GM12872 (cell line): ENCODE data around the gene ARL13B.

Experiments
- TF ChIP-seq, protein P1 (sequence below): IDR thresholded peaks from 3 replicates; pipeline ENCODE4 v1.5.1; 2011; ENCODE audit warnings: low read depth, mild to moderate bottlenecking, low read length, moderate library complexity; ENCODE audit not compliant: insufficient read depth

The ARL13B gene

DNA sequence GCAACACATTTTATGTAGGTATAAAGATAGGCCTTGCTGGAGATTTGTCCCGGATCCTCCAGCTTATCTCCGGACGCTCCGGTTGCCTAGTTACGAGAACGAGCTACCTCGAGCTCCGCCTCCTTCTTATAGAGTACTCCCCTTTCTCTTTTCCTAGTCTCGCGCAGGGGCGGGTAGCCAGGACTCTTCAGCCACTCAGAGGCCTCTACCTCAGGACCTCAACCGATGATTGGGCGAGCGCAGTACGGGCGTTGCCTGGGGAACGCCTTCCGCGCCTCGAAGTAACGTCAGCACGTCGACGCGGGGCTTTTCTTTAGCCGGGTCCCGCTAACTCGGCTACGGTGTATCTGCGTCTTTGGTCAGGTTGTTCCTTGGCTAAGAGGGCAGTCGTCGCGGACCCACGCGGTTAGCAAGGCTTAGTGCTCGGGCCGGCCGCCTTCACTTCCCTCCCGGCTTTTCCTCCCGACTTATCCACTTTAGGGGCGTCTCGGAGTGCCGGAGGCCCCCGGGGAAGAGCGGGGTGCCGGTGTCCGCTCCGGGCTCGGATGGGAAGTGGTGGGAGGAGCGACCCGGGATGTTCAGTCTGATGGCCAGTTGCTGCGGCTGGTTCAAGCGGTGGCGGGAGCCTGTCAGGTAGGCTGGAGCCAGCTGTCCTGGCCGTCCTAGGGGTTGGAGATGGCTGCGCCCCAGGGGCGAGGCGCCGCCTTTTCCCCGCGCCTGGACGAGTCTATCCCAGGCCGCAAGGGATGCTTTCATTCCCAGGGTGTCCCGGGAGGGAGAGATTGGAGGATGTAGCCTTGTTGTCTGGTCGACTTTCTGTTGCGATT lies at the start of gene ARL13B:
ARL13B (plus strand) TSS at position 306 of the 827 bp plus-strand sequence; CDS start at position 575, 269 bp downstream.
- TF ChIP-seq, protein P1, sequence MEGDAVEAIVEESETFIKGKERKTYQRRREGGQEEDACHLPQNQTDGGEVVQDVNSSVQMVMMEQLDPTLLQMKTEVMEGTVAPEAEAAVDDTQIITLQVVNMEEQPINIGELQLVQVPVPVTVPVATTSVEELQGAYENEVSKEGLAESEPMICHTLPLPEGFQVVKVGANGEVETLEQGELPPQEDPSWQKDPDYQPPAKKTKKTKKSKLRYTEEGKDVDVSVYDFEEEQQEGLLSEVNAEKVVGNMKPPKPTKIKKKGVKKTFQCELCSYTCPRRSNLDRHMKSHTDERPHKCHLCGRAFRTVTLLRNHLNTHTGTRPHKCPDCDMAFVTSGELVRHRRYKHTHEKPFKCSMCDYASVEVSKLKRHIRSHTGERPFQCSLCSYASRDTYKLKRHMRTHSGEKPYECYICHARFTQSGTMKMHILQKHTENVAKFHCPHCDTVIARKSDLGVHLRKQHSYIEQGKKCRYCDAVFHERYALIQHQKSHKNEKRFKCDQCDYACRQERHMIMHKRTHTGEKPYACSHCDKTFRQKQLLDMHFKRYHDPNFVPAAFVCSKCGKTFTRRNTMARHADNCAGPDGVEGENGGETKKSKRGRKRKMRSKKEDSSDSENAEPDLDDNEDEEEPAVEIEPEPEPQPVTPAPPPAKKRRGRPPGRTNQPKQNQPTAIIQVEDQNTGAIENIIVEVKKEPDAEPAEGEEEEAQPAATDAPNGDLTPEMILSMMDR = no peak

DNA sequence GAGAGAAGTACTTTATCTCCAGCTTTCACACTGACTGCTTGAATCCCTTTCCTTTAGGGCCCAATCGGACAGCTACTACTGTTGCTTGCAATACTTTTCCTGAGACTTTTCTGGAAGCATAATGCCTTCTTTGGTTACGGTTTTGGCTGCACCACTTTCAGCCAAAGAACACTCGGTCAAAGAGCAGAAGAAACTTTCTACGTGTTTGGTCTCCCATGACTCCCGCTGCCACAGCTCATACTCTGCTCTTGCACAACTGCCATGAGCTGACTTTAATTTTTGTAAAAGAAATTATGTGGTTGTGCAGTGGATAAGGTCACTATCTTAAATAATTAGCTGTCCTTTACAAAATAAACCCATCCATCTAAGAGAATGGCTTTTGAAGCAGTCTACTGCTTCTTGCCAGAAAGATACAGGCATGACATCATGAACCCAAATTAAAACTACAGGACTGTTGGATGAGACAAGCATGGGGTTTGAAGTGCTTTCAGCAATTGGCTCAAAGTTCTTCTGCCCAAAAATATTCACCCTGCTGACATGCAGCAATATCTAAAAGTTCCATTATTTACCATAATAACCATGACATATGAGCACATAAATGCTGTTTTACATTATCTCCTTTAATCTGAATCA lies 48.2 kb upstream of the ARL13B start:
- TF ChIP-seq, protein P1 = no peak

DNA sequence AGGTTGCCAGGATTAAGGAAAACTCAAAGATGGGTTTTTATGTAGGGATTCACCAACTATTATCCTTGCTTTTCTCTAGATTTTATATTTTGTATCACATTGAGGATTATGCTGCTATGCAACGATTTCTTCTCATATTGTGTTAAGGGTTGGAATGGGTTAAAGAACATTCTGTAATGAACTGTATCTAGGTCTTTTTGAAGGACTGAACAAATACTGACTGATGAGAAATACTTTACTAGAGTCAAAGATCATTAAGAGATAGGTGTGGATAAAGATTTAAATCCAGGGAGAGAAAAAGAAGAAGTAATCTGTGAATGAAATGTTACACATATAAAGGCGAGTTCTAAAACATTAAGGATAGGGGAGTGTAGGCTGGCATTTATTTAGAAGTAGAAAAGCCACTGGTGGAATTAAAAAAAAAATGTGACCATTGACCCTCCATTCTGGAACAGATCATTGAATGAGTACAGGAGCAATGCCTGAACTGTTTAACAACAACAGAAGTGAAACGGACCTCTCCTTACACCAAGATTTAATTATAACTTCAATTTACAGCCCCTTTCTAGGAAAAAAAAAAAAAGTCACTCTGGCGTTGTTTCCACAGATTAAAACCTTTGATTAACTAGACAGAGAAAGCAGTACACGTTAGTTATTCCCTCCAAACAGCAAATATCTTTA lies 45.4 kb upstream of the ARL13B start:
- TF ChIP-seq, protein P1 = no peak

DNA sequence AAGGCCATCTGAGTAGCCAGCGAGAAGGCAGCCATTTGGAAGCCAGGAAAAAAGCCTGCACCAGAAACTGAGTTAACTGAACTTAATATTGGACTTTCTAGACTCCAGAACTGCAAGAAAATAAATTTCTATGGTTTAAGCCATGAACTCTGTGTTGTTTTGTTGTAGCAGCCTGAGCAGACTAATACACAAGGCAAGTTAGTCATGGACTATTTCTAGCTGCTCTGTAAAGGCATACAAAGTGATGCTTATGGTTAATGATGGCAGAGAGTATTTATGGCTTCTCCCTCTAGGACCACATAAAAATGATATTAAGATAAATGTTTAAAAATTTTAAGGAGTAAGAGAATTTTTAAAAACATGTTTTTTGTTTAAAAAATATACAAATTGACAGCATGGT lies 43.4 kb upstream of the ARL13B start:
- TF ChIP-seq, protein P1 = no peak

DNA sequence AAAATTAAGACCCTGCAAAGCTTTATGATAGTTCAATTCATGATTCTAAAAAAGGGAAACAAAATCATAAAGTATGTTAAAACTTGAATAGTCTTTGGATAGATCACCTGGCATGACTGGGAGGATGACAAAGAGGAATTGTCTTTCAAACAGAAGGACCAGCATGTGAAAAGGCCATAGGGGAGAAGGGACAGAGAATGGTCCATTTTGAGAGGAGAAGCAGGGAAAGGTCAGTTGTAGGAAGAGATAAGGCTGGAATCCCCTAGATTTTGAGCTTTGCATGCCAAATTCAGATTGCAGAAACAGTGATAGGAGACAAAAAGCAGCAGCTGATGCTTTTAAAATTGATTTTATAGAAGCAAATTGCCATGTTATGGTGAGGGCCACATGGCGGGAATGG lies 18.9 kb upstream of the ARL13B start:
- TF ChIP-seq, protein P1 = no peak

DNA sequence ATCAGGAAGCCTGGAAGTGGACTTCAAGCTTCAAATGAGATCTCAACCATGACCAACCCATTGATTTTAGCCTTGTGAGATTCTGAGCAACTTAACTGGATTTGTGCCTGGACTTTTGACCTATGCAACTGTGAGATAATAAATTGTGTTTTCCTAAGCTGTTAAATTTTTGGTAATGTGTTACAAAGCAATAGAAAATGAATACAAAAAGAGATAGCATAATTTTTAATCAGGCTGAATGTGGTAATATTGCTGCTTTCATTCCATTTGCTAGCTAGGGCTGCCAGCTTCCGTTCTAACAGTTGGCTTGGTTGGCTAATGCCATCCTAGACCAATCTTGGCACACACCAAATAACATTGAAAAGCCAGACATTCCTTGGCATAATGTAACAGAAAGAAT lies 18.5 kb upstream of the ARL13B start:
- TF ChIP-seq, protein P1 = no peak

DNA sequence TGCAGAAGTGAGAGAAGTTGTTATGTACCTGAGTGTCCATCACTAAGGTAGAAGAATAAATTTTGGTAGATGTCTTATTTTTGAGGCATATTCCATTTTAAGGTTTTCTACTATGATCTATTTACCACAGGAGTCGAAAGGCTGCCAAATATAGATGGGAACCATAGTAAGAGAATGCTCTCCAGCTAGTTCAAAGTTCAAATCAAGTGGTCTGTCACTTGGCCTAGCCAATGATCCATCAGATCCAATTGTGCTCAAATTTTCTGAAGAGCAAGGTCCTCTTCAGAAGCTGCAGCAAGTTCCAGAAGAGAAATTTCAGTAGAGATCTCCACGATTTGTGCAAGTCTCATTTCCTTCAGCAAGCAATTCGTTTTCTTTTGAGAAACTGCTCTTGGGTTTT lies 17.2 kb upstream of the ARL13B start:
- TF ChIP-seq, protein P1 = no peak
